ENCODE measurements around the gene SLC38A6. TPM values are rescaled to one million over a fixed set of nuclear protein-coding genes. Genes with fewer than 3 reads are reported as not detected.
"Not testable (repeated sequence)": the region's sequence is repeated elsewhere in the genome, so short reads cannot be mapped to it uniquely, and the experiment has no call there.

Gene SLC38A6
- polyA plus RNA-seq, 4 donors: 2.2 to 20.8 (median 5.0) TPM

GRCh38 chr14:61072442-61072841 lies 91.4 kb downstream of the SLC38A6 start:
- DNase-seq; H3K4me1 ChIP-seq (ENCODE audit: control insufficient read depth in 3 of 3, insufficient read depth in 2 of 3, low read depth in 1 of 3, low read length in 2 of 3); H3K36me3 ChIP-seq (ENCODE audit: control insufficient read depth in 3 of 3, insufficient read depth in 2 of 3, low read depth in 1 of 3, low read length in 3 of 3); H3K4me3 ChIP-seq (ENCODE audit: low read depth in 1 of 3, low read length in 3 of 3); H3K27ac ChIP-seq (ENCODE audit: low read depth in 1 of 3, low read length in 2 of 3); H3K9me3 ChIP-seq (ENCODE audit: control insufficient read depth in 2 of 2, insufficient read depth in 1 of 2, low read depth in 1 of 2, low read length in 1 of 2); H3K27me3 ChIP-seq (ENCODE audit: control insufficient read depth in 3 of 3, insufficient read depth in 3 of 3, low read length in 3 of 3); FAIRE-seq: not testable (repeated sequence)

GRCh38 chr14:61074852-61075251 lies 93.8 kb downstream of the SLC38A6 start:
- no peak overlapping the region for H3K4me3 ChIP-seq (ENCODE audit: low read depth in 1 of 3, low read length in 3 of 3)

GRCh38 chr14:61076556-61076955 lies 95.5 kb downstream of the SLC38A6 start:
- Histone ChIP-seq H3K4me3 (ENCODE audit: low read depth in 1 of 3, low read length in 3 of 3) (no peak overlapping the region), H3K9me3 (ENCODE audit: control insufficient read depth in 2 of 2, insufficient read depth in 1 of 2, low read depth in 1 of 2, low read length in 1 of 2) (no peaks in the 10 kb centered on the region), H3K27me3 (ENCODE audit: control insufficient read depth in 3 of 3, insufficient read depth in 3 of 3, low read length in 3 of 3) (no peaks in the 10 kb centered on the region), H3K4me1 (ENCODE audit: control insufficient read depth in 3 of 3, insufficient read depth in 2 of 3, low read depth in 1 of 3, low read length in 2 of 3) (no peaks in the 10 kb centered on the region), H3K27ac (ENCODE audit: low read depth in 1 of 3, low read length in 2 of 3) (no peak overlapping the region), H3K36me3 (ENCODE audit: control insufficient read depth in 3 of 3, insufficient read depth in 2 of 3, low read depth in 1 of 3, low read length in 3 of 3) (no peaks in the 10 kb centered on the region)
- FAIRE-seq (no peak), DNase-seq (no peak)
- 89 to 93% (median 90%) methylated on average over 2 of the region's 2 CpGs for WGBS, 3 donors

More at GRCh38 chr14:61074852-61075251, 93.8 kb downstream of the SLC38A6 start:
- no peak for FAIRE-seq
- Histone ChIP-seq H3K27me3 (ENCODE audit: control insufficient read depth in 3 of 3, insufficient read depth in 3 of 3, low read length in 3 of 3) (no peaks in the 10 kb centered on the region), H3K27ac (ENCODE audit: low read depth in 1 of 3, low read length in 2 of 3) (no peak overlapping the region), H3K36me3 (ENCODE audit: control insufficient read depth in 3 of 3, insufficient read depth in 2 of 3, low read depth in 1 of 3, low read length in 3 of 3) (no peaks in the 10 kb centered on the region), H3K4me1 (ENCODE audit: control insufficient read depth in 3 of 3, insufficient read depth in 2 of 3, low read depth in 1 of 3, low read length in 2 of 3) (no peaks in the 10 kb centered on the region), H3K9me3 (ENCODE audit: control insufficient read depth in 2 of 2, insufficient read depth in 1 of 2, low read depth in 1 of 2, low read length in 1 of 2) (no peaks in the 10 kb centered on the region)
- 82 to 93% (median 91%) methylated on average over 3 of the region's 3 CpGs for WGBS, 3 donors
- DNase-seq: no peak

GRCh38 chr14:61077437-61077836 lies 96.4 kb downstream of the SLC38A6 start:
- H3K36me3 ChIP-seq (ENCODE audit: control insufficient read depth in 3 of 3, insufficient read depth in 2 of 3, low read depth in 1 of 3, low read length in 3 of 3): no peaks in the 10 kb centered on the region

GRCh38 chr14:61077951-61078720 lies 97.1 kb downstream of the SLC38A6 start:
- H3K36me3 ChIP-seq (ENCODE audit: control insufficient read depth in 3 of 3, insufficient read depth in 2 of 3, low read depth in 1 of 3, low read length in 3 of 3): no peaks in the 10 kb centered on the region
- no peaks in the 10 kb centered on the region for H3K27me3 ChIP-seq (ENCODE audit: control insufficient read depth in 3 of 3, insufficient read depth in 3 of 3, low read length in 3 of 3)
- WGBS, 3 donors: 84 to 87% (median 86%) methylated on average over 4 of the region's 4 CpGs
- no peaks in the 10 kb centered on the region for H3K9me3 ChIP-seq (ENCODE audit: control insufficient read depth in 2 of 2, insufficient read depth in 1 of 2, low read depth in 1 of 2, low read length in 1 of 2)
- no peak overlapping the region for H3K4me3 ChIP-seq (ENCODE audit: low read depth in 1 of 3, low read length in 3 of 3)
- DNase-seq: no peak
- no peak overlapping the region for H3K27ac ChIP-seq (ENCODE audit: low read depth in 1 of 3, low read length in 2 of 3)
- no peak for FAIRE-seq
- no peaks in the 10 kb centered on the region for H3K4me1 ChIP-seq (ENCODE audit: control insufficient read depth in 3 of 3, insufficient read depth in 2 of 3, low read depth in 1 of 3, low read length in 2 of 3)

More at GRCh38 chr14:61077437-61077836, 96.4 kb downstream of the SLC38A6 start:
- FAIRE-seq: no peak
- Histone ChIP-seq H3K27ac (ENCODE audit: low read depth in 1 of 3, low read length in 2 of 3) (no peak overlapping the region), H3K4me1 (ENCODE audit: control insufficient read depth in 3 of 3, insufficient read depth in 2 of 3, low read depth in 1 of 3, low read length in 2 of 3) (no peaks in the 10 kb centered on the region), H3K9me3 (ENCODE audit: control insufficient read depth in 2 of 2, insufficient read depth in 1 of 2, low read depth in 1 of 2, low read length in 1 of 2) (no peaks in the 10 kb centered on the region), H3K4me3 (ENCODE audit: low read depth in 1 of 3, low read length in 3 of 3) (no peak overlapping the region), H3K27me3 (ENCODE audit: control insufficient read depth in 3 of 3, insufficient read depth in 3 of 3, low read length in 3 of 3) (no peaks in the 10 kb centered on the region)
- no peak for DNase-seq

- no peak for DNase-seq
- Histone ChIP-seq H3K27ac (ENCODE audit: low read depth in 1 of 3, low read length in 2 of 3) (no peak overlapping the region), H3K27me3 (ENCODE audit: control insufficient read depth in 3 of 3, insufficient read depth in 3 of 3, low read length in 3 of 3) (no peaks in the 10 kb centered on the region), H3K9me3 (ENCODE audit: control insufficient read depth in 2 of 2, insufficient read depth in 1 of 2, low read depth in 1 of 2, low read length in 1 of 2) (no peaks in the 10 kb centered on the region), H3K36me3 (ENCODE audit: control insufficient read depth in 3 of 3, insufficient read depth in 2 of 3, low read depth in 1 of 3, low read length in 3 of 3) (no peaks in the 10 kb centered on the region), H3K4me3 (ENCODE audit: low read depth in 1 of 3, low read length in 3 of 3) (no peak overlapping the region), H3K4me1 (ENCODE audit: control insufficient read depth in 3 of 3, insufficient read depth in 2 of 3, low read depth in 1 of 3, low read length in 2 of 3) (no peaks in the 10 kb centered on the region)
- WGBS, 3 donors: 83 to 89% (median 86%) methylated on average over 11 of the region's 11 CpGs
- no peak for FAIRE-seq
Observed at GRCh38 chr14:61080591-61081010, 99.6 kb downstream of the SLC38A6 start.

GRCh38 chr14:61088081-61088480 lies 107.0 kb downstream of the SLC38A6 start:
- no peak overlapping the region for H3K4me3 ChIP-seq (ENCODE audit: low read depth in 1 of 3, low read length in 3 of 3)
- no peak for FAIRE-seq
- WGBS, 3 donors: 73 to 82% (median 77%) methylated on average over 1 of the region's 1 CpG

GRCh38 chr14:61089126-61089750 lies 108.2 kb downstream of the SLC38A6 start:
- FAIRE-seq (no peak), DNase-seq (no peak)
- H3K27ac ChIP-seq (ENCODE audit: low read depth in 1 of 3, low read length in 2 of 3): no peak overlapping the region
- no peaks in the 10 kb centered on the region for H3K36me3 ChIP-seq (ENCODE audit: control insufficient read depth in 3 of 3, insufficient read depth in 2 of 3, low read depth in 1 of 3, low read length in 3 of 3)
- WGBS, 3 donors: 76 to 86% (median 78%) methylated on average over 2 of the region's 2 CpGs
- no peaks in the 10 kb centered on the region for H3K9me3 ChIP-seq (ENCODE audit: control insufficient read depth in 2 of 2, insufficient read depth in 1 of 2, low read depth in 1 of 2, low read length in 1 of 2)
- H3K4me1 ChIP-seq (ENCODE audit: control insufficient read depth in 3 of 3, insufficient read depth in 2 of 3, low read depth in 1 of 3, low read length in 2 of 3): no peaks in the 10 kb centered on the region
- H3K27me3 ChIP-seq (ENCODE audit: control insufficient read depth in 3 of 3, insufficient read depth in 3 of 3, low read length in 3 of 3): no peaks in the 10 kb centered on the region
- H3K4me3 ChIP-seq (ENCODE audit: low read depth in 1 of 3, low read length in 3 of 3): no peak overlapping the region

More at GRCh38 chr14:61088081-61088480, 107.0 kb downstream of the SLC38A6 start:
- no peak for DNase-seq
- no peaks in the 10 kb centered on the region for H3K27me3 ChIP-seq (ENCODE audit: control insufficient read depth in 3 of 3, insufficient read depth in 3 of 3, low read length in 3 of 3)
- no peaks in the 10 kb centered on the region for H3K36me3 ChIP-seq (ENCODE audit: control insufficient read depth in 3 of 3, insufficient read depth in 2 of 3, low read depth in 1 of 3, low read length in 3 of 3)
- no peaks in the 10 kb centered on the region for H3K9me3 ChIP-seq (ENCODE audit: control insufficient read depth in 2 of 2, insufficient read depth in 1 of 2, low read depth in 1 of 2, low read length in 1 of 2)
- no peak overlapping the region for H3K27ac ChIP-seq (ENCODE audit: low read depth in 1 of 3, low read length in 2 of 3)
- no peaks in the 10 kb centered on the region for H3K4me1 ChIP-seq (ENCODE audit: control insufficient read depth in 3 of 3, insufficient read depth in 2 of 3, low read depth in 1 of 3, low read length in 2 of 3)
